SK-N-SH treated with all-trans-retinoic acid at 6 μM for 48 hours (cell line): ENCODE data around the gene ZBTB17.

ENCODE experiments used
- ATAC-seq: fragments of 200-7000 bp; cut with Tn5 transposase; 3 replicates; pipeline ENCODE4 v1.9.1; 2020; ENCODE audit warnings: mild to moderate bottlenecking, moderate library complexity
- ARNTL ChIP-seq: fragments of 450-650 bp; formaldehyde crosslinking; IDR thresholded peaks from 2 replicates; pipeline ENCODE4 v1.5.0; 2020; ENCODE audit warnings: low read depth, mild to moderate bottlenecking, moderate library complexity, borderline replicate concordance
- BACH2 ChIP-seq: fragments of 250-450 bp; sonication (Bioruptor Pico); IDR thresholded peaks from 2 replicates; pipeline ENCODE4 v1.9.0; 2021; ENCODE audit warnings: mild to moderate bottlenecking, borderline replicate concordance
- CSDC2 ChIP-seq: fragments of 250-450 bp; sonication (Bioruptor Pico); IDR thresholded peaks from 2 replicates; pipeline ENCODE4 v1.5.0; 2020; ENCODE audit warnings: mild to moderate bottlenecking, moderate library complexity
- ESRRG ChIP-seq: fragments of 250-450 bp; sonication (Bioruptor Pico); IDR thresholded peaks from 2 replicates; pipeline ENCODE4 v1.6.1; 2021; ENCODE audit warnings: mild to moderate bottlenecking
- GLIS3 ChIP-seq: fragments of 250-450 bp; sonication (Bioruptor Pico); IDR thresholded peaks from 2 replicates; pipeline ENCODE4 v1.5.0; 2020; ENCODE audit warnings: mild to moderate bottlenecking, moderate library complexity
- OSR1 ChIP-seq: fragments of 250-450 bp; sonication (Bioruptor Pico); IDR thresholded peaks from 2 replicates; pipeline ENCODE4 v1.8.0; 2022; ENCODE audit warnings: moderate library complexity, mild to moderate bottlenecking, inconsistent platforms
- PPARA ChIP-seq: fragments of 250-450 bp; sonication (Bioruptor Pico); IDR thresholded peaks from 2 replicates; pipeline ENCODE4 v1.5.0; 2020; ENCODE audit warnings: mild to moderate bottlenecking, borderline replicate concordance
- RARB ChIP-seq: fragments of 250-450 bp; sonication (Bioruptor Pico); IDR thresholded peaks from 2 replicates; pipeline ENCODE4 v1.8.0; 2021; ENCODE audit warnings: mild to moderate bottlenecking, moderate library complexity
- SNAI2 ChIP-seq: fragments of 250-450 bp; sonication (Bioruptor Pico); IDR thresholded peaks from 2 replicates; pipeline ENCODE4 v1.5.0; 2020; ENCODE audit warnings: mild to moderate bottlenecking, moderate library complexity
- TCF4 ChIP-seq: fragments of 250-450 bp; sonication (Bioruptor Pico); IDR thresholded peaks from 2 replicates; pipeline ENCODE4 v1.8.0; 2021; ENCODE audit warnings: mild to moderate bottlenecking, moderate library complexity, borderline replicate concordance
- TOX ChIP-seq: fragments of 250-450 bp; sonication (Bioruptor Pico); IDR thresholded peaks from 2 replicates; pipeline ENCODE4 v1.8.0; 2021; ENCODE audit warnings: mild to moderate bottlenecking, moderate library complexity, borderline replicate concordance
- ZC3H10 ChIP-seq: fragments of 250-450 bp; sonication (Bioruptor Pico); IDR thresholded peaks from 2 replicates; pipeline ENCODE4 v1.5.1; 2021; ENCODE audit warnings: mild to moderate bottlenecking, moderate library complexity
- ZFP3 ChIP-seq: fragments of 250-450 bp; sonication (Bioruptor Pico); IDR thresholded peaks from 2 replicates; pipeline ENCODE4 v1.5.0; 2020; ENCODE audit warnings: mild to moderate bottlenecking, moderate library complexity
- ZFP30 ChIP-seq: fragments of 450-650 bp; formaldehyde crosslinking; IDR thresholded peaks from 2 replicates; pipeline ENCODE4 v1.5.0; 2022; ENCODE audit warnings: mild to moderate bottlenecking, moderate library complexity
- ZNF565 ChIP-seq: fragments of 450-650 bp; formaldehyde crosslinking; conservative IDR thresholded peaks from 2 replicates; pipeline ENCODE4 v1.5.0; 2020; ENCODE audit warnings: low read depth, mild to moderate bottlenecking, moderate library complexity
- ZNF70 ChIP-seq: fragments of 450-650 bp; formaldehyde crosslinking; IDR thresholded peaks from 2 replicates; pipeline ENCODE4 v1.5.0; 2020; ENCODE audit warnings: mild to moderate bottlenecking, moderate library complexity
- ZNF8 ChIP-seq: fragments of 450-650 bp; formaldehyde crosslinking; IDR thresholded peaks from 2 replicates; pipeline ENCODE4 v1.5.0; 2020; ENCODE audit warnings: mild to moderate bottlenecking, moderate library complexity
- TF ChIP-seq, protein P1 (sequence below): fragments of 250-450 bp; sonication (Bioruptor Pico); IDR thresholded peaks from 2 replicates; pipeline ENCODE4 v1.5.0; 2020; ENCODE audit warnings: mild to moderate bottlenecking, moderate library complexity
- TF ChIP-seq, protein P2 (sequence below): fragments of 250-450 bp; sonication (Bioruptor Pico); IDR thresholded peaks from 2 replicates; pipeline ENCODE4 v1.5.1; 2020; ENCODE audit warnings: low read depth, mild to moderate bottlenecking, moderate library complexity
- TF ChIP-seq, protein P3 (sequence below): fragments of 250-450 bp; sonication (Bioruptor Pico); IDR thresholded peaks from 2 replicates; pipeline ENCODE4 v1.8.0; 2021; ENCODE audit warnings: low read depth, mild to moderate bottlenecking, moderate library complexity, borderline replicate concordance
- TF ChIP-seq, protein P4 (sequence below): fragments of 250-450 bp; sonication (Bioruptor Pico); IDR thresholded peaks from 2 replicates; pipeline ENCODE4 v1.8.0; 2020; ENCODE audit warnings: mild to moderate bottlenecking, moderate library complexity, borderline replicate concordance

Gene ZBTB17

DNA sequence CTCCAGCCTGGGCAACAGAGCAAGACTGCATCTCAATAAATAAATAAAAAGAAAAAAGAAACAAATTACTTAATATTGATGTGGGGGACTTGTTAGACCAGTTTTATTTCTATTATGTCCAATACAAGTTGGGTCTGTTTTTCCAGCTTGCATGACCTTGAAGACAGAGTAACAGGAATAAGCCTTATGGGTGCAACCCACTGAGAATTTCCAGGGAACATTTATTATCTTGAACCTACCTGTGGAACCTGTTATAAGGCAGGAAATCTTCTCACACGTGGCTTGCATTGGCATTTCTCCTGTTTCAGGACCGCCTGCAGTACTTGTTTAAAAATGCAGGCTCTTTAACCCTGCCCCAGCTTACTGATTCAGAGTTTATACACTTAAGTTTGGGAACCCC, 64.0 kb downstream of the ZBTB17 start:
- no peak for ATAC-seq

DNA sequence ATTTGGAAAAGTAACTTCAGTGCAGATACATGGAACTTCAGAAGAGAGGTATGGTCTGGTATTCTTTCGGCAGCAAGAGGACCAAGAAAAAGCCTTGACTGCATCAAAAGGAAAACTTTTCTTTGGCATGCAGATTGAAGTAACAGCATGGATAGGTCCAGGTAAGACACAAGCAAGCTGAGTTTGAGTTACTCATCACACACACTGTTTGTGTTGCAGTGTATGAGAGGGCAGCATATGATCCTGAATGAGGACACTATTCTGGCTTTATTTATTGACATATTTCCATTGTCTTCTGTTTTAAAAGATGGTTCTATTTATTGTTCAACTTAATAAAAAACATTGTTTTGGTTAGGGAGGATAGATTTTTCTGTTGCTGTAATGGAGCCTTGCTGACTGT, 64.8 kb downstream of the ZBTB17 start:
- no peak for ATAC-seq
- TF ChIP-seq ESRRG (CRISPR knock-in tag) (no peak), ZC3H10 (no peak), ZFP3 (CRISPR knock-in tag) (no peak), TCF4 (CRISPR knock-in tag) (no peak), CSDC2 (no peak), ARNTL (CRISPR knock-in tag) (no peak), OSR1 (CRISPR knock-in tag) (no peak)
- TF ChIP-seq, protein P1, sequence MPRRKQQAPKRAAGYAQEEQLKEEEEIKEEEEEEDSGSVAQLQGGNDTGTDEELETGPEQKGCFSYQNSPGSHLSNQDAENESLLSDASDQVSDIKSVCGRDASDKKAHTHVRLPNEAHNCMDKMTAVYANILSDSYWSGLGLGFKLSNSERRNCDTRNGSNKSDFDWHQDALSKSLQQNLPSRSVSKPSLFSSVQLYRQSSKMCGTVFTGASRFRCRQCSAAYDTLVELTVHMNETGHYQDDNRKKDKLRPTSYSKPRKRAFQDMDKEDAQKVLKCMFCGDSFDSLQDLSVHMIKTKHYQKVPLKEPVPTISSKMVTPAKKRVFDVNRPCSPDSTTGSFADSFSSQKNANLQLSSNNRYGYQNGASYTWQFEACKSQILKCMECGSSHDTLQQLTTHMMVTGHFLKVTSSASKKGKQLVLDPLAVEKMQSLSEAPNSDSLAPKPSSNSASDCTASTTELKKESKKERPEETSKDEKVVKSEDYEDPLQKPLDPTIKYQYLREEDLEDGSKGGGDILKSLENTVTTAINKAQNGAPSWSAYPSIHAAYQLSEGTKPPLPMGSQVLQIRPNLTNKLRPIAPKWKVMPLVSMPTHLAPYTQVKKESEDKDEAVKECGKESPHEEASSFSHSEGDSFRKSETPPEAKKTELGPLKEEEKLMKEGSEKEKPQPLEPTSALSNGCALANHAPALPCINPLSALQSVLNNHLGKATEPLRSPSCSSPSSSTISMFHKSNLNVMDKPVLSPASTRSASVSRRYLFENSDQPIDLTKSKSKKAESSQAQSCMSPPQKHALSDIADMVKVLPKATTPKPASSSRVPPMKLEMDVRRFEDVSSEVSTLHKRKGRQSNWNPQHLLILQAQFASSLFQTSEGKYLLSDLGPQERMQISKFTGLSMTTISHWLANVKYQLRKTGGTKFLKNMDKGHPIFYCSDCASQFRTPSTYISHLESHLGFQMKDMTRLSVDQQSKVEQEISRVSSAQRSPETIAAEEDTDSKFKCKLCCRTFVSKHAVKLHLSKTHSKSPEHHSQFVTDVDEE (CRISPR knock-in tag), result no peak
- TF ChIP-seq, all 23 proteins: peak for 0

More for the DNA sequence above, 64.0 kb downstream of the ZBTB17 start:
- no peak for TF ChIP-seq BACH2 (CRISPR knock-in tag)

DNA sequence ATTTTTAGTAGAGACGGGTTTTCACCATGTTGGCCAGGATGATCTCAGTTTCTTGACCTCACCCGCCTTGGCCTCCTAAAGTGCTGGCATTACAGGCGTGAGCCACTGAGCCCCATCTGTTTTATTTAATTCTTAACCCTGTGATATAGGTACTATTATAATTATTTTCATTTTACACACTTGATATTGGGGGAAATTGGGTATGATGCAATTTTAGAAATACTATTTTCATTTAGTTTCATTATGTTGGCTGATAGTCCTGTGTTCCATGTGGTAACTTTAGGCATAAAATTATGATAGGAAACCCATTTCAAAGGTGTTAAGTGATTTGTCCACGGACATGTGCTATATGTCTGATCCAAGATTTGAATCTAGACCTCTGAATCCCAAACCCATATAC, 67.3 kb downstream of the ZBTB17 start:
- ATAC-seq, result no peak
- TF ChIP-seq TOX (CRISPR knock-in tag) (no peak), CSDC2 (no peak), RARB (CRISPR knock-in tag) (no peak), TCF4 (CRISPR knock-in tag) (no peak), BACH2 (CRISPR knock-in tag) (no peak), SNAI2 (CRISPR knock-in tag) (no peak), ARNTL (CRISPR knock-in tag) (no peak), ZNF70 (CRISPR knock-in tag) (no peak), ZC3H10 (no peak), ZNF565 (CRISPR knock-in tag) (no peak), OSR1 (CRISPR knock-in tag) (no peak), GLIS3 (CRISPR knock-in tag) (no peak)
- TF ChIP-seq, protein P2, sequence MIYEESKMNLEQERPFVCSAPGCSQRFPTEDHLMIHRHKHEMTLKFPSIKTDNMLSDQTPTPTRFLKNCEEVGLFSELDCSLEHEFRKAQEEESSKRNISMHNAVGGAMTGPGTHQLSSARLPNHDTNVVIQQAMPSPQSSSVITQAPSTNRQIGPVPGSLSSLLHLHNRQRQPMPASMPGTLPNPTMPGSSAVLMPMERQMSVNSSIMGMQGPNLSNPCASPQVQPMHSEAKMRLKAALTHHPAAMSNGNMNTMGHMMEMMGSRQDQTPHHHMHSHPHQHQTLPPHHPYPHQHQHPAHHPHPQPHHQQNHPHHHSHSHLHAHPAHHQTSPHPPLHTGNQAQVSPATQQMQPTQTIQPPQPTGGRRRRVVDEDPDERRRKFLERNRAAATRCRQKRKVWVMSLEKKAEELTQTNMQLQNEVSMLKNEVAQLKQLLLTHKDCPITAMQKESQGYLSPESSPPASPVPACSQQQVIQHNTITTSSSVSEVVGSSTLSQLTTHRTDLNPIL (CRISPR knock-in tag), result no peak
- TF ChIP-seq, protein P1 (CRISPR knock-in tag), result no peak

DNA sequence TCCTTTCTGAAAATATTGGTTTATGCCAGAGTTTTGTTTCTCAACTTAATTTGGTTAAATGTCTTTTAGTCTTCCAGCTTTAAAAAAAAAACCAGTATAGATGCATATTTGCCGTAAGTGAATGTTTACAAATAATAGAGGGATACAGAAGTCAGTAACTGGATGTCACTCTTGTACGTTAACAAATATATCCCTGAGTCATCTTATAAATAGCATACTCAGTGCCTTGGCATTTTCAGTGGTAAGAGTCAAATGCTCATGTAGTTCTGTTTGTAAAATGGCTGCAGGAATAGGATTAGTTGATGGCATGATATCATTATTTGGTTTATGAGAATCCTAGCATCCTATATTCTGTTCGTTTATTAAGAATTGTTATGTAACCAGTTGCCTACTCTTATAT, 73.0 kb downstream of the ZBTB17 start:
- peak; percentile 86 for ATAC-seq
- no peak for TF ChIP-seq ZFP3 (CRISPR knock-in tag)
- TF ChIP-seq PPARA (CRISPR knock-in tag), result no peak
- TF ChIP-seq, protein P3, sequence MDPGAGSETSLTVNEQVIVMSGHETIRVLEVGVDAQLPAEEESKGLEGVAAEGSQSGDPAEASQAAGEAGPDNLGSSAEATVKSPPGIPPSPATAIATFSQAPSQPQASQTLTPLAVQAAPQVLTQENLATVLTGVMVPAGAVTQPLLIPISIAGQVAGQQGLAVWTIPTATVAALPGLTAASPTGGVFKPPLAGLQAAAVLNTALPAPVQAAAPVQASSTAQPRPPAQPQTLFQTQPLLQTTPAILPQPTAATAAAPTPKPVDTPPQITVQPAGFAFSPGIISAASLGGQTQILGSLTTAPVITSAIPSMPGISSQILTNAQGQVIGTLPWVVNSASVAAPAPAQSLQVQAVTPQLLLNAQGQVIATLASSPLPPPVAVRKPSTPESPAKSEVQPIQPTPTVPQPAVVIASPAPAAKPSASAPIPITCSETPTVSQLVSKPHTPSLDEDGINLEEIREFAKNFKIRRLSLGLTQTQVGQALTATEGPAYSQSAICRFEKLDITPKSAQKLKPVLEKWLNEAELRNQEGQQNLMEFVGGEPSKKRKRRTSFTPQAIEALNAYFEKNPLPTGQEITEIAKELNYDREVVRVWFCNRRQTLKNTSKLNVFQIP (CRISPR knock-in tag), result no peak
- TF ChIP-seq ARNTL (CRISPR knock-in tag), result no peak
- no peak for TF ChIP-seq ESRRG (CRISPR knock-in tag)
- no peak for TF ChIP-seq ZC3H10
- TF ChIP-seq ZNF565 (CRISPR knock-in tag), result no peak
- TF ChIP-seq TOX (CRISPR knock-in tag), result no peak
- TF ChIP-seq, protein P1 (CRISPR knock-in tag), result no peak
- no peak for TF ChIP-seq ZFP30 (CRISPR knock-in tag)
- TF ChIP-seq SNAI2 (CRISPR knock-in tag), result no peak
- TF ChIP-seq, protein P4, sequence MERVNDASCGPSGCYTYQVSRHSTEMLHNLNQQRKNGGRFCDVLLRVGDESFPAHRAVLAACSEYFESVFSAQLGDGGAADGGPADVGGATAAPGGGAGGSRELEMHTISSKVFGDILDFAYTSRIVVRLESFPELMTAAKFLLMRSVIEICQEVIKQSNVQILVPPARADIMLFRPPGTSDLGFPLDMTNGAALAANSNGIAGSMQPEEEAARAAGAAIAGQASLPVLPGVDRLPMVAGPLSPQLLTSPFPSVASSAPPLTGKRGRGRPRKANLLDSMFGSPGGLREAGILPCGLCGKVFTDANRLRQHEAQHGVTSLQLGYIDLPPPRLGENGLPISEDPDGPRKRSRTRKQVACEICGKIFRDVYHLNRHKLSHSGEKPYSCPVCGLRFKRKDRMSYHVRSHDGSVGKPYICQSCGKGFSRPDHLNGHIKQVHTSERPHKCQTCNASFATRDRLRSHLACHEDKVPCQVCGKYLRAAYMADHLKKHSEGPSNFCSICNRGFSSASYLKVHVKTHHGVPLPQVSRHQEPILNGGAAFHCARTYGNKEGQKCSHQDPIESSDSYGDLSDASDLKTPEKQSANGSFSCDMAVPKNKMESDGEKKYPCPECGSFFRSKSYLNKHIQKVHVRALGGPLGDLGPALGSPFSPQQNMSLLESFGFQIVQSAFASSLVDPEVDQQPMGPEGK, result no peak
- no peak for TF ChIP-seq ZNF8
- no peak for TF ChIP-seq ZNF70 (CRISPR knock-in tag)
